ENCODE data around the gene AGMAT. TPM values are rescaled to one million over a fixed set of nuclear protein-coding genes. Genes with fewer than 3 reads are reported as not detected.
A peak's percentile ranks its signal among the peaks of the same experiment; 100 is the strongest.

The AGMAT gene
- total and polyA plus RNA-seq, 2 of the 13 experiments (the other 11 are each of a cell fraction or from before 2014, with no cell fraction given): 59.1 to 174 TPM

GRCh38 chr1:15526490-15527339 lies 58.1 kb downstream of the AGMAT start, which contains the start of gene DNAJC16 (continued):
- no peak for TF ChIP-seq PAWR (CRISPR knock-in tag; IDR thresholded peaks at IDR 0.05; ENCODE audit: borderline replicate concordance)
- TF ChIP-seq PTBP1 (IDR thresholded peaks at IDR 0.05; ENCODE audit: low read depth, low read length, poor library complexity, severe bottlenecking): peak; percentile 91
- TF ChIP-seq ZNF274 (CRISPR knock-in tag; IDR thresholded peaks at IDR 0.05): peak; percentile 43; the same call in 1 of the 2 replicates
- TF ChIP-seq ZNF510 (CRISPR knock-in tag; IDR thresholded peaks at IDR 0.05; ENCODE audit: low read depth): 0 out of 2 replicates have a peak, but pooled peaks have one; percentile 19
- no peak for TF ChIP-seq HNRNPUL1 (IDR thresholded peaks at IDR 0.05; ENCODE audit: low read depth, low read length)
- TF ChIP-seq PATZ1 (CRISPR knock-in tag; IDR thresholded peaks at IDR 0.05): peak; percentile 42; the same call in 1 of the 2 replicates
- peak; percentile 72; the same call in 1 of the 2 replicates for TF ChIP-seq ZFP1 (CRISPR knock-in tag; IDR thresholded peaks at IDR 0.05)
- TF ChIP-seq HIC2 (CRISPR knock-in tag; IDR thresholded peaks at IDR 0.05; ENCODE audit: low read depth): no peak; the same call in 1 of the 2 replicates
- no peak for TF ChIP-seq ADNP (CRISPR knock-in tag; IDR thresholded peaks at IDR 0.05)
- TF ChIP-seq CREBL2 (CRISPR knock-in tag; IDR thresholded peaks at IDR 0.05; ENCODE audit: borderline replicate concordance): no peak
- TF ChIP-seq ZNF225 (CRISPR knock-in tag; IDR thresholded peaks at IDR 0.05): peak; percentile 66; the same call in 1 of the 2 replicates
- TF ChIP-seq ZNF652 (CRISPR knock-in tag; IDR thresholded peaks at IDR 0.05; ENCODE audit: borderline replicate concordance, low read depth): peak; percentile 83
- no peak for TF ChIP-seq PLSCR1 (CRISPR knock-in tag; IDR thresholded peaks at IDR 0.05; ENCODE audit: borderline replicate concordance)
- TF ChIP-seq TRIM24 (CRISPR knock-in tag; IDR thresholded peaks at IDR 0.05): no peak
- peak; percentile 71; the same call in 1 of the 2 replicates for TF ChIP-seq ZNF747 (CRISPR knock-in tag; IDR thresholded peaks at IDR 0.05; ENCODE audit: borderline replicate concordance)
- no peak for TF ChIP-seq ZNF329 (CRISPR knock-in tag; IDR thresholded peaks at IDR 0.05; ENCODE audit: low read depth)
- no peak for TF ChIP-seq ISX (CRISPR knock-in tag; conservative IDR thresholded peaks at IDR 0.05)
- no peak for TF ChIP-seq AFF4 (CRISPR knock-in tag; IDR thresholded peaks at IDR 0.05)
- no peak; the same call in 1 of the 2 replicates for TF ChIP-seq ZNF839 (CRISPR knock-in tag; IDR thresholded peaks at IDR 0.05; ENCODE audit: borderline replicate concordance)
- TF ChIP-seq ZNF724P (CRISPR knock-in tag; IDR thresholded peaks at IDR 0.05; ENCODE audit: borderline replicate concordance): peak; percentile 36; the same call in 1 of the 2 replicates
